ENCODE results near the gene SAPCD2.

DNA sequence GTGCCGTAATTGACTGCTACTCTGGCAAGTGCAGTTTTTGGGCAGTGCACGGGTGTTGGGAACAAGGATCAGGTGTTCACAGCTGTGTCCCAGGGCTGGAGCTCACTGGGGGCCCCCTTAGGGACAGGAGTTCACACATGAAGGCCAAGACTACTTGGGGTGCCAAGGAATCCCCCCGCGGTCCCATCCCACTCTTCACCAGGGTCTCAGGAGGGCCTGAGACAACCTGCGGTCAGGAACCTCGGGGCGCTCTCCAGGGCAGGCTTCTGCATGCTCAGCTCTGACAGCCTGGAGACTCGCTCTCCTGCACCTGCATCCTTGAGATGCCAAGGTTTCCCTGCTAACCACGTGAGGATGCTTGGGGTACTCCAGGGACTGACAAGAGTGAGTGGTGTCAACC lies 14.2 kb upstream of the SAPCD2 start:
- TF ChIP-seq, protein P1, sequence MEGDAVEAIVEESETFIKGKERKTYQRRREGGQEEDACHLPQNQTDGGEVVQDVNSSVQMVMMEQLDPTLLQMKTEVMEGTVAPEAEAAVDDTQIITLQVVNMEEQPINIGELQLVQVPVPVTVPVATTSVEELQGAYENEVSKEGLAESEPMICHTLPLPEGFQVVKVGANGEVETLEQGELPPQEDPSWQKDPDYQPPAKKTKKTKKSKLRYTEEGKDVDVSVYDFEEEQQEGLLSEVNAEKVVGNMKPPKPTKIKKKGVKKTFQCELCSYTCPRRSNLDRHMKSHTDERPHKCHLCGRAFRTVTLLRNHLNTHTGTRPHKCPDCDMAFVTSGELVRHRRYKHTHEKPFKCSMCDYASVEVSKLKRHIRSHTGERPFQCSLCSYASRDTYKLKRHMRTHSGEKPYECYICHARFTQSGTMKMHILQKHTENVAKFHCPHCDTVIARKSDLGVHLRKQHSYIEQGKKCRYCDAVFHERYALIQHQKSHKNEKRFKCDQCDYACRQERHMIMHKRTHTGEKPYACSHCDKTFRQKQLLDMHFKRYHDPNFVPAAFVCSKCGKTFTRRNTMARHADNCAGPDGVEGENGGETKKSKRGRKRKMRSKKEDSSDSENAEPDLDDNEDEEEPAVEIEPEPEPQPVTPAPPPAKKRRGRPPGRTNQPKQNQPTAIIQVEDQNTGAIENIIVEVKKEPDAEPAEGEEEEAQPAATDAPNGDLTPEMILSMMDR (IDR thresholded peaks at IDR 0.05; ENCODE audit: low read length), result no peak
- no peak for TF ChIP-seq EZH2 (optimal IDR thresholded peaks at IDR 0.05; ENCODE audit: low read depth, low read length)

Measured in MM.1S (cell line).